NCI-H345 treated with DMSO at 0.1 percent for 48 hours (cell line): Measurements from ENCODE around the gene TSPYL4.

Experiments
- DNase-seq: peaks from one replicate; lab custom pipeline; 2025; ENCODE audit not compliant: unreplicated experiment; lab: John Stamatoyannopoulos, UW

Gene TSPYL4

GRCh38 chr6:116229287-116229913 lies 24.5 kb downstream of the TSPYL4 start:
- no peak for DNase-seq

GRCh38 chr6:116223355-116223754 lies 30.5 kb downstream of the TSPYL4 start:
- DNase-seq, result no peak

- DNase-seq, result no peak
Observed at GRCh38 chr6:116221911-116222310, 32.0 kb downstream of the TSPYL4 start.

- no peak for DNase-seq
Observed at GRCh38 chr6:116221067-116221466, 32.8 kb downstream of the TSPYL4 start.

- DNase-seq, result no peak
Observed at GRCh38 chr6:116218866-116219265, 35.0 kb downstream of the TSPYL4 start.

- peak; percentile 7 for DNase-seq
Observed at GRCh38 chr6:116218172-116218633, 35.7 kb downstream of the TSPYL4 start.

- DNase-seq, result no peak
Observed at GRCh38 chr6:116217069-116217468, 36.8 kb downstream of the TSPYL4 start.

GRCh38 chr6:116215414-116215813 lies 38.5 kb downstream of the TSPYL4 start:
- DNase-seq, result no peak

- DNase-seq, result no peak
Observed at GRCh38 chr6:116214681-116215080, 39.2 kb downstream of the TSPYL4 start.

- no peak for DNase-seq
Observed at GRCh38 chr6:116210750-116211425, 43.0 kb downstream of the TSPYL4 start.

GRCh38 chr6:116210316-116210715 lies 43.6 kb downstream of the TSPYL4 start:
- DNase-seq, result no peak

GRCh38 chr6:116208056-116208785 lies 45.7 kb downstream of the TSPYL4 start:
- DNase-seq, result no peak

- no peak for DNase-seq
Observed at GRCh38 chr6:116206231-116206903, 47.5 kb downstream of the TSPYL4 start.

- no peak for DNase-seq
Observed at GRCh38 chr6:116205281-116205680, 48.6 kb downstream of the TSPYL4 start.

- no peak for DNase-seq
Observed at GRCh38 chr6:116201538-116201937, 52.3 kb downstream of the TSPYL4 start.

- DNase-seq, result no peak
Observed at GRCh38 chr6:116200619-116201249, 53.1 kb downstream of the TSPYL4 start.
